HepG2 (cell line): ENCODE measurements around the gene FRAS1. TPM values are rescaled to one million over a fixed set of nuclear protein-coding genes. Genes with fewer than 3 reads are reported as not detected.
A peak's percentile ranks its signal among the peaks of the same experiment; 100 is the strongest.

ENCODE experiments used
- ERF ChIP-seq: IDR thresholded peaks from 2 replicates; pipeline ENCODE4 v1.6.1; 2018; ENCODE audit warnings: missing biosample characterization, missing genetic modification reagents
- ETV5 ChIP-seq: IDR thresholded peaks from 2 replicates; pipeline ENCODE4 v1.6.1; 2018; ENCODE audit warnings: missing biosample characterization, missing genetic modification reagents, inconsistent platforms, borderline replicate concordance
- FOXO1 ChIP-seq: sonication (generic); formaldehyde crosslinking; IDR thresholded peaks from 2 replicates; pipeline ENCODE4 v1.4.0; 2020; ENCODE audit warnings: missing genetic modification reagents
- HNRNPK ChIP-seq: fragments of 200-400 bp; formaldehyde crosslinking; IDR thresholded peaks from 2 replicates; pipeline ENCODE4 v1.6.1; 2018; ENCODE audit warnings: low read length, low read depth, moderate library complexity, mild to moderate bottlenecking; ENCODE audit not compliant: poor library complexity, severe bottlenecking
- IKZF4 ChIP-seq: sonication (generic); formaldehyde crosslinking; IDR thresholded peaks from 2 replicates; pipeline ENCODE4 v1.5.1; 2020; ENCODE audit warnings: borderline replicate concordance, mild to moderate bottlenecking, low read depth, missing genetic modification reagents; ENCODE audit errors: not compliant biosample characterization
- LBX2 ChIP-seq: sonication (generic); formaldehyde crosslinking; IDR thresholded peaks from 2 replicates; pipeline ENCODE4 v1.5.0; 2020; ENCODE audit warnings: missing genetic modification reagents, mild to moderate bottlenecking, borderline replicate concordance
- NCOA1 ChIP-seq: sonication (generic); formaldehyde crosslinking; IDR thresholded peaks from 2 replicates; pipeline ENCODE4 v1.9.0; 2021; ENCODE audit warnings: missing genetic modification reagents
- NR0B2 ChIP-seq: sonication (generic); formaldehyde crosslinking; IDR thresholded peaks from 2 replicates; pipeline ENCODE4 v1.4.0; 2020; ENCODE audit warnings: mild to moderate bottlenecking, missing genetic modification reagents
- PHF21A ChIP-seq: sonication (generic); formaldehyde crosslinking; IDR thresholded peaks from 2 replicates; pipeline ENCODE4 v1.5.0; 2020; ENCODE audit warnings: mild to moderate bottlenecking, missing genetic modification reagents
- POLR2A ChIP-seq, 2 experiments: IDR thresholded peaks; 2 replicates each; pipeline ENCODE4 v1.6.1; 2011; ENCODE audit warnings: low read depth in 2 of 2, low read length in 2 of 2, mild to moderate bottlenecking in 1 of 2, moderate library complexity in 1 of 2; ENCODE audit not compliant: insufficient read depth in 1 of 2
- SMARCC2 ChIP-seq: fragments of 450-650 bp; IDR thresholded peaks from 2 replicates; pipeline ENCODE4 v1.6.1; 2017; ENCODE audit warnings: antibody characterized with exemption, mild to moderate bottlenecking
- WIZ ChIP-seq: sonication (generic); formaldehyde crosslinking; IDR thresholded peaks from 2 replicates; pipeline ENCODE4 v1.5.1; 2020; ENCODE audit warnings: mild to moderate bottlenecking, missing genetic modification reagents
- ZNF17 ChIP-seq: sonication (generic); formaldehyde crosslinking; IDR thresholded peaks from 2 replicates; pipeline ENCODE4 v1.5.0; 2020; ENCODE audit warnings: mild to moderate bottlenecking, missing genetic modification reagents
- ZNF569 ChIP-seq: sonication (generic); formaldehyde crosslinking; IDR thresholded peaks from 2 replicates; pipeline ENCODE4 v1.5.0; 2020; ENCODE audit warnings: mild to moderate bottlenecking, missing genetic modification reagents, moderate library complexity, borderline replicate concordance
- ZNF674 ChIP-seq: sonication (generic); formaldehyde crosslinking; IDR thresholded peaks from 2 replicates; pipeline ENCODE4 v1.5.0; 2020; ENCODE audit warnings: low read depth, mild to moderate bottlenecking, missing genetic modification reagents
- ZNF724P ChIP-seq: sonication (generic); formaldehyde crosslinking; IDR thresholded peaks from 2 replicates; pipeline ENCODE4 v1.8.0; 2022; ENCODE audit warnings: missing genetic modification reagents, borderline replicate concordance
- ZNF770 ChIP-seq: sonication (generic); formaldehyde crosslinking; IDR thresholded peaks from 2 replicates; pipeline ENCODE4 v1.5.0; 2020; ENCODE audit warnings: mild to moderate bottlenecking, missing genetic modification reagents
- polyA plus RNA-seq, 8 experiments: library from polyadenylated mRNA; depleted of rRNA in 3 of 8; stranded (reverse) in 7 of 8; unstranded in 1 of 8; fragments of >200 nt; fragmentation: Illumina TruSeq in 4 of 8; extraction: Trizol in 4 of 8; gene quantifications; 2 replicates each; pipeline versions ENCODE4 v1.2.1 to v1.2.3, GENCODE V29; 2011 to 2016; ENCODE audit warnings: low read depth in 4 of 8, missing spikeins in 1 of 8, mixed read lengths in 1 of 8; ENCODE audit not compliant: insufficient read depth in 1 of 8
- total RNA-seq, 5 experiments: library from RNA; depleted of rRNA; stranded (reverse); fragments of >200 nt; fragmentation: Illumina TruSeq; extraction: Trizol; gene quantifications; 2 replicates each; pipeline ENCODE4 v1.2.3, GENCODE V29; 2016; ENCODE audit warnings: low read depth in 1 of 5
- TF ChIP-seq, protein P1 (sequence below): sonication (generic); formaldehyde crosslinking; IDR thresholded peaks from 2 replicates; pipeline ENCODE4 v1.4.0; 2020; ENCODE audit warnings: missing genetic modification reagents
- TF ChIP-seq, protein P2 (sequence below): sonication (generic); formaldehyde crosslinking; IDR thresholded peaks from 2 replicates; pipeline ENCODE4 v1.4.0; 2020; ENCODE audit warnings: mild to moderate bottlenecking, missing genetic modification reagents
- TF ChIP-seq, protein P3 (sequence below): sonication (generic); formaldehyde crosslinking; IDR thresholded peaks from 2 replicates; pipeline ENCODE4 v1.4.0; 2020; ENCODE audit warnings: low read depth, missing genetic modification reagents

FRAS1 gene
- total and polyA plus RNA-seq, 2 of the 13 experiments (the other 11 are each of a cell fraction or from before 2014, with no cell fraction given) = 22.5 to 31.6 TPM

- no peak for TF ChIP-seq ZNF770
- TF ChIP-seq NR0B2 (CRISPR knock-in tag) = no peak
- TF ChIP-seq LBX2 (CRISPR knock-in tag) = no peak
- no peak for TF ChIP-seq NCOA1 (CRISPR knock-in tag)
- TF ChIP-seq, protein P1, sequence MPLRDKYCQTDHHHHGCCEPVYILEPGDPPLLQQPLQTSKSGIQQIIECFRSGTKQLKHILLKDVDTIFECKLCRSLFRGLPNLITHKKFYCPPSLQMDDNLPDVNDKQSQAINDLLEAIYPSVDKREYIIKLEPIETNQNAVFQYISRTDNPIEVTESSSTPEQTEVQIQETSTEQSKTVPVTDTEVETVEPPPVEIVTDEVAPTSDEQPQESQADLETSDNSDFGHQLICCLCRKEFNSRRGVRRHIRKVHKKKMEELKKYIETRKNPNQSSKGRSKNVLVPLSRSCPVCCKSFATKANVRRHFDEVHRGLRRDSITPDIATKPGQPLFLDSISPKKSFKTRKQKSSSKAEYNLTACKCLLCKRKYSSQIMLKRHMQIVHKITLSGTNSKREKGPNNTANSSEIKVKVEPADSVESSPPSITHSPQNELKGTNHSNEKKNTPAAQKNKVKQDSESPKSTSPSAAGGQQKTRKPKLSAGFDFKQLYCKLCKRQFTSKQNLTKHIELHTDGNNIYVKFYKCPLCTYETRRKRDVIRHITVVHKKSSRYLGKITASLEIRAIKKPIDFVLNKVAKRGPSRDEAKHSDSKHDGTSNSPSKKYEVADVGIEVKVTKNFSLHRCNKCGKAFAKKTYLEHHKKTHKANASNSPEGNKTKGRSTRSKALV = peak; percentile 85
- TF ChIP-seq ZNF724P (CRISPR knock-in tag) = no peak
- TF ChIP-seq ZNF569 (CRISPR knock-in tag) = no peak
- TF ChIP-seq ERF = no peak
- peak; percentile 67 to 80 for TF ChIP-seq POLR2A (IDR thresholded peaks at IDR 0.05; ENCODE audit: insufficient read depth in 1 of 2, low read depth in 2 of 2, low read length in 2 of 2)
- TF ChIP-seq SMARCC2 = no peak
- TF ChIP-seq FOXO1 = no peak
- TF ChIP-seq HNRNPK = no peak
- TF ChIP-seq, protein P2, sequence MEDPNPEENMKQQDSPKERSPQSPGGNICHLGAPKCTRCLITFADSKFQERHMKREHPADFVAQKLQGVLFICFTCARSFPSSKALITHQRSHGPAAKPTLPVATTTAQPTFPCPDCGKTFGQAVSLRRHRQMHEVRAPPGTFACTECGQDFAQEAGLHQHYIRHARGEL (CRISPR knock-in tag) = no peak
- TF ChIP-seq PHF21A (CRISPR knock-in tag) = peak; percentile 79
- peak; percentile 81 for TF ChIP-seq ETV5 (CRISPR knock-in tag)
- TF ChIP-seq IKZF4 (CRISPR knock-in tag) = no peak
- TF ChIP-seq, protein P3, sequence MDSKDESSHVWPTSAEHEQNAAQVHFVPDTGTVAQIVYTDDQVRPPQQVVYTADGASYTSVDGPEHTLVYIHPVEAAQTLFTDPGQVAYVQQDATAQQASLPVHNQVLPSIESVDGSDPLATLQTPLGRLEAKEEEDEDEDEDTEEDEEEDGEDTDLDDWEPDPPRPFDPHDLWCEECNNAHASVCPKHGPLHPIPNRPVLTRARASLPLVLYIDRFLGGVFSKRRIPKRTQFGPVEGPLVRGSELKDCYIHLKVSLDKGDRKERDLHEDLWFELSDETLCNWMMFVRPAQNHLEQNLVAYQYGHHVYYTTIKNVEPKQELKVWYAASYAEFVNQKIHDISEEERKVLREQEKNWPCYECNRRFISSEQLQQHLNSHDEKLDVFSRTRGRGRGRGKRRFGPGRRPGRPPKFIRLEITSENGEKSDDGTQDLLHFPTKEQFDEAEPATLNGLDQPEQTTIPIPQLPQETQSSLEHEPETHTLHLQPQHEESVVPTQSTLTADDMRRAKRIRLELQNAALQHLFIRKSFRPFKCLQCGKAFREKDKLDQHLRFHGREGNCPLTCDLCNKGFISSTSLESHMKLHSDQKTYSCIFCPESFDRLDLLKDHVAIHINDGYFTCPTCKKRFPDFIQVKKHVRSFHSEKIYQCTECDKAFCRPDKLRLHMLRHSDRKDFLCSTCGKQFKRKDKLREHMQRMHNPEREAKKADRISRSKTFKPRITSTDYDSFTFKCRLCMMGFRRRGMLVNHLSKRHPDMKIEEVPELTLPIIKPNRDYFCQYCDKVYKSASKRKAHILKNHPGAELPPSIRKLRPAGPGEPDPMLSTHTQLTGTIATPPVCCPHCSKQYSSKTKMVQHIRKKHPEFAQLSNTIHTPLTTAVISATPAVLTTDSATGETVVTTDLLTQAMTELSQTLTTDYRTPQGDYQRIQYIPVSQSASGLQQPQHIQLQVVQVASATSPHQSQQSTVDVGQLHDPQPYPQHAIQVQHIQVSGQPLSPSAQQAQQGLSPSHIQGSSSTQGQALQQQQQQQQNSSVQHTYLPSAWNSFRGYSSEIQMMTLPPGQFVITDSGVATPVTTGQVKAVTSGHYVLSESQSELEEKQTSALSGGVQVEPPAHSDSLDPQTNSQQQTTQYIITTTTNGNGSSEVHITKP (CRISPR knock-in tag) = peak; percentile 63; the same call in 1 of the 2 replicates
- no peak for TF ChIP-seq ZNF17
- TF ChIP-seq ZNF674 = no peak
- TF ChIP-seq WIZ (CRISPR knock-in tag) = no peak
These were observed 626 bp upstream of the FRAS1 start (continued) for GRCh38 chr4:78056265-78057129.
